ENCODE data around the gene ACBD7. TPM values are rescaled to one million over a fixed set of nuclear protein-coding genes. Genes with fewer than 3 reads are reported as not detected.

Gene ACBD7
- total RNA-seq, 1 donor from 2014 or later, result not detected

DNA sequence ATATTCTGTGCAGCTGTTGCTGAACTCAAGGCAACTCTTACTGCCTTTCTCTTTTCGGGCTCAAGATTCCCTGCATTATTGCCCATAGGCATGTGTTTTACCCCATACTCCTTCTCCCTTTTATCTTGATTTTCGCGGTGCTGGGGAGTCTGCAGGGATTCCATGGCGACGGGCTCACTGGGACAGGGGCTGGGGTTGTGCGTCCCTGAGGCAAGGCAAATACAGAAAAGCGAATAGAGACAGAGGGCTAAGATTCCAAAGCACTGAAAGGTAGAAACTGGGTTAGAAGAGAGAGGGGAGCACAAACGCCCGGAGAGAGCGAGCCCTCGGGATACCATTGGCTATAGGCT lies 8.1 kb upstream of the ACBD7 start:
- intact Hi-C loops (cut with DNase I), result loop anchor here (5.0 kb wide), 2 partner anchors 144 to 276 kb away; partner anchors contain the start of genes DCLRE1C and FAM171A1
- no peak for DNase-seq (ENCODE audit: low spot score)

- intact Hi-C loops (cut with DNase I), result no loop called here
- DNase-seq (ENCODE audit: low spot score), result no peak
These were observed 4.4 kb upstream of the ACBD7 start for GRCh38 chr10:15092855-15093408.

GRCh38 chr10:15091418-15091817 lies 2.8 kb upstream of the ACBD7 start:
- DNase-seq (ENCODE audit: low spot score), result no peak
- intact Hi-C loops (cut with DNase I), result no loop called here

- intact Hi-C loops (cut with DNase I), result no loop called here
- peak; percentile 71 for DNase-seq (ENCODE audit: low spot score)
These were observed 4.1 kb downstream of the ACBD7 start for GRCh38 chr10:15084502-15084922.

- intact Hi-C loops (cut with DNase I), result no loop called here
- peak; percentile 64 for DNase-seq (ENCODE audit: low spot score)
These were observed 4.7 kb downstream of the ACBD7 start for GRCh38 chr10:15083674-15084501.

- DNase-seq (ENCODE audit: low spot score), result no peak
- intact Hi-C loops (cut with DNase I), result no loop called here
These were observed 13.2 kb downstream of the ACBD7 start for GRCh38 chr10:15075421-15075820.

- intact Hi-C loops (cut with DNase I), result no loop called here
- DNase-seq (ENCODE audit: low spot score), result no peak
These were observed 16.2 kb downstream of the ACBD7 start for GRCh38 chr10:15072358-15072757.

DNA sequence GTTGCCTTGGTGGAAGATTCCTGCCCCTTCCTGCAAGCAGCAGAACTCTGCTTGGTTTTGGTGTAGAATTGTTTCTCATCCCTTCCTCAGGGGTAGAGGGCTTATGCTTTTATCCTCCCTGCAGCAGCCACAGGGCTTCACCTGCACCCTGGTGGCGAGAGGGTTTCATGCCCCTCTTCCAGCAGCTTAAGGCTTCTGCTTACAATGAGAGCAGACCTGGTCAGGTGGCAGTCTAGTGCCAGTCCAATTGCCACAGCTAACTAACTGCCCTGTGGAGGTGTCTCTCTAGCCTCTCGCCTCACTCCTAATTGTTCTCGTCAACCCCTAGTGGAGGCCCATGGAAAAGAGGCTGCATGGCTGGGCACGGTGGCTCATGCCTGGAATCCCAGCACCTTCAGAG lies 19.3 kb downstream of the ACBD7 start:
- intact Hi-C loops (cut with DNase I), result no loop called here

DNA sequence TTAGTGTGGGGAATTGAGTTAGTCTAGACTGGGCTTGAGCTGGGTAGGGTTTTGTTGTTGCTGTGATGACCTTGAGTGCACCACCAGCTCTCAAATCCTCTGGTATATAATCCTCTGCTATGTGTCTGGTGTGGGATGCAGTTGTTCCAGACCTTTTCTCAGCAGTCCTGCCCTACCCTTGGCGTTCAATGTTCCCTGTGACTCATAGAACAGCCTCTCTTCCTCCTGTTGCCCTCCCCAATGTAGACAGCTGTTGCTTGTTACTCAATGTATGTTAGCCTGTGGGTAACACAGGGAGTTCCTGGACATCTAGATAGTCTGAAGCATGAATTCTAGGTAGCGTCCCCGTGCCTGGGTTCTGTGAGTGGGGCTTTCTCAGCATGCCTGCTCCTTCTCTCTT lies 19.8 kb downstream of the ACBD7 start:
- no peak for DNase-seq (ENCODE audit: low spot score)
- intact Hi-C loops (cut with DNase I), result no loop called here

More for the DNA sequence above, 19.3 kb downstream of the ACBD7 start:
- no peak for DNase-seq (ENCODE audit: low spot score)

DNA sequence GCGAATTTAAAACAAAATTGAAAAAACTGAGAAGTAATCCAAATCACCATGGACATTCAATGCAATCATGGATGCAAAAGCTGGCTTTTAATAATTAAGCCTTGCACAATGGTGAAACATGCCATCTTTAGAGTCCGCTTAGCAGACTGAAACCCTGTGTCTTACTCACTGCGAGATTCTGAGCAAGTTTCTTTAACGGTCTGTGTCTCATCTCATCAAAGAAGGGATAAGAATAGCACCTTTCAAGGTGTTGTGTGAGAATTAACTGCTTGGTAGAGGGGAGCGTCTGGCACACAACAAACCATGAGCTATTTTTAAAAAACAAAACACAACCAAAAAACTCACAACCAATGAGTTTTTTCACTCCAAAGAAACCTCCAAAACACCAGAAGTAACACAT lies 21.4 kb downstream of the ACBD7 start:
- DNase-seq (ENCODE audit: low spot score), result no peak
- intact Hi-C loops (cut with DNase I), result no loop called here

GRCh38 chr10:15060638-15061037 lies 27.9 kb downstream of the ACBD7 start:
- no peak for DNase-seq (ENCODE audit: low spot score)
- intact Hi-C loops (cut with DNase I), result no loop called here

GRCh38 chr10:15059914-15060313 lies 28.7 kb downstream of the ACBD7 start:
- intact Hi-C loops (cut with DNase I), result no loop called here
- no peak for DNase-seq (ENCODE audit: low spot score)

DNA sequence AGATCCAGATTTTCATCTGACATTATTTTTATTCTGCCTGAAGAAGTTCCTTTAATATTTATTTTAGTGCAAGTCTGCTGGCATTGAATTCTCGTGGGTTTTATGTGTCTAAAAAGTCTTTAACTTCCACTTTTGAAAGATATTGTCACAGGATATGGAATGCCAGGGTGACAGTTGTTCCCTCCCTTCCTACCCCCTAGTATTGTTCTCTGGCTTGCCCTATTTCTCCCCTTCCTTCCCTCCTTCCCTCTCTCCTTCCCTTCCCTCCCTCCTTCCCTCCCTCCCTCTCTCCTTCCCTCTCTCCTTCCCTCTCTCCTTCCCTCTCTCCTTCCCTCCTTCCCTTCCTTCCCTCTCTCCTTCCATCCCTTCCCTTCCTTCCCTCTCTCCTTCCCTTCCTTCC lies 29.9 kb downstream of the ACBD7 start:
- DNase-seq (ENCODE audit: low spot score), result no peak
- intact Hi-C loops (cut with DNase I), result no loop called here

- intact Hi-C loops (cut with DNase I), result no loop called here
- DNase-seq (ENCODE audit: low spot score), result no peak
These were observed 35.5 kb downstream of the ACBD7 start for GRCh38 chr10:15053061-15053460.

DNA sequence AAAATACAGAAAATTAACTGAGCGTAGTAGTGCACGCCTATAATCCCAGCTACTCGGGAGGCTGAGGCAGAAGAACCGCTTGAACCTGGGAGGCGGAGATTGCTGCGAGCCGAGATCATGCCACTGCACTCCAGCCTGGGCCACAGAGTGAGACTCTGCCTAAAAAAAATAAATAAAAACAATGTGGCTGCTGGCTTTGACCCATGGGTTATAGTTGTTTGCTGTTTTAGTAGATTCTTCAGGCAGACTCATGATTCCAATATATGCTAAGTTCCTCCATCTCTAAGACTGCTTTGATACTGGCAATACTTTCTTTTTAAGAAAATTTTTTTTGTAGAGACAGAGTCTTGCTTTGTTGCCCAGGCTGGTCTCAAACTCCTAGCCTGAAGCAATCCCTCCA lies 36.5 kb downstream of the ACBD7 start:
- intact Hi-C loops (cut with DNase I), result no loop called here
- DNase-seq (ENCODE audit: low spot score), result no peak

GRCh38 chr10:15049533-15049932 lies 39.0 kb downstream of the ACBD7 start:
- intact Hi-C loops (cut with DNase I), result no loop called here
- DNase-seq (ENCODE audit: low spot score), result no peak

- intact Hi-C loops (cut with DNase I), result no loop called here
- DNase-seq (ENCODE audit: low spot score), result no peak
These were observed 42.0 kb downstream of the ACBD7 start for GRCh38 chr10:15046626-15047025.

- DNase-seq (ENCODE audit: low spot score), result no peak
- intact Hi-C loops (cut with DNase I), result no loop called here
These were observed 43.2 kb downstream of the ACBD7 start for GRCh38 chr10:15045380-15045779.

DNA sequence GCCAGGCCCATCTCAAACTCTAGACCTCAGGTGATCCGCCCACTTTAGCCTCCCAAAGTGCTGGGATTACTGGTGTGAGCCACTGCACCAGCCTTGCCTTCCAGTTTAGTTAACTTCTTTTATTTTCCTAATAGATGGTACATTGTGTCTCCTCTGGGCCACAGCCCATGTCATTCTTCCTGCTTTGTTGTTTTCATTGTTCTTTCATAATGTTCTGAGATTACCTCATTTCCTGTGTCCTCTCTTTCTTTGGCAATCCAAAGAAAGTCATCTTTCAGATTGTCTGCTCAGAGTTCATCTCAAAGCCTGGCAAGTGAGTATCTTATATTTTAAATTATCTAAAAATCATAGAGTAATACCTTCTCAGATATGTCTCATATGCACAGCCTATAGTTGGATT lies 44.9 kb downstream of the ACBD7 start, which contains the start of gene OLAH:
TSS of gene OLAH (plus strand) at position 270 of the 400 bp plus-strand sequence. CDS start 3,346 bp downstream, outside the sequence.
- intact Hi-C loops (cut with DNase I), result no loop called here

GRCh38 chr10:15038416-15038815 lies 50.2 kb downstream of the ACBD7 start:
- intact Hi-C loops (cut with DNase I), result no loop called here
- DNase-seq (ENCODE audit: low spot score), result no peak

More for the DNA sequence above, 44.9 kb downstream of the ACBD7 start, which contains the start of gene OLAH:
- no peak for DNase-seq (ENCODE audit: low spot score)

DNA sequence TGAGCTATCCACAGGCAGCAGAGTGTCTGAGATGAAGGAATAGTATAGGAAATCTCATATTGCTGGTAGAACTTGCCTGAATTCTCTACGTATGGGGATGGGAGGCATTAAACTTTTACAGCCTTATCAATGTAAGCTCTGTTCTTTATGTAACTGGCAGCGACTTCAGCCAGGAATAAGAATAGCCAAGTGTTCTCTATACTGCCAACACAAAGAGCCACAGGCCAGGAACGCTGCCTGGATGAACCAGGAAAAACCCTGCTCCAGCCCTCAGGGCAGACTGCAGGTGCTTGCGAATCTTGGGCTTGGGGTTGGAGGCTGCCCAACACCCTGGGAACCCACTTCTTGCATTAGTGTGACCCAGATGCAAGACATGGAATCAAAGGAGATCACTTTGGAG lies 50.9 kb downstream of the ACBD7 start:
- intact Hi-C loops (cut with DNase I), result no loop called here
- DNase-seq (ENCODE audit: low spot score), result no peak

All from cardiac septum (tissue), 1 donor.